Measurements from ENCODE around the gene EDDM13. TPM values are rescaled to one million over a fixed set of nuclear protein-coding genes. Genes with fewer than 3 reads are reported as not detected.
"Not testable (repeated sequence)": the region's sequence is repeated elsewhere in the genome, so short reads cannot be mapped to it uniquely, and the experiment has no call there.

The EDDM13 gene
- under 1 TPM in 1 of 2 donors, not detected in 1; 0.79 TPM for total RNA-seq
- 1.8 TPM for polyA plus RNA-seq (ENCODE audit: insufficient read depth, low read depth, low replicate concordance)
- long read RNA-seq, donor 1: 0 reads
- long read RNA-seq, donor 2: 0 reads

GRCh38 chr19:56272161-56272798 is at the start of gene EDDM13:
TSS of gene EDDM13 (plus strand) at chr19:56272748. CDS start at chr19:56272835, 87 bp downstream.
- Histone ChIP-seq H3K4me1 (no peaks in the 10 kb centered on the region), H3K27ac (no peak within 1 kb of the TSS), H3K36me3 (ENCODE audit: low read depth, missing control alignments) (no peaks in the 10 kb centered on the region), H3K9me3 (no peaks in the 10 kb centered on the region), H3K4me3 (no peak within 1 kb of the TSS), H3K27me3 (no peaks in the 10 kb centered on the region)
- DNase-seq: no peak
- TF ChIP-seq CTCF (IDR thresholded peaks at IDR 0.05) (no peak), POLR2A (IDR thresholded peaks at IDR 0.05) (no peak)
- intact Hi-C loops (cut with DNase I; ENCODE audit: low total_unique reads): no loop called here
- 78 to 90% methylated on average over 5 to 6 of the region's 6 CpGs for WGBS, 2 donors

DNA sequence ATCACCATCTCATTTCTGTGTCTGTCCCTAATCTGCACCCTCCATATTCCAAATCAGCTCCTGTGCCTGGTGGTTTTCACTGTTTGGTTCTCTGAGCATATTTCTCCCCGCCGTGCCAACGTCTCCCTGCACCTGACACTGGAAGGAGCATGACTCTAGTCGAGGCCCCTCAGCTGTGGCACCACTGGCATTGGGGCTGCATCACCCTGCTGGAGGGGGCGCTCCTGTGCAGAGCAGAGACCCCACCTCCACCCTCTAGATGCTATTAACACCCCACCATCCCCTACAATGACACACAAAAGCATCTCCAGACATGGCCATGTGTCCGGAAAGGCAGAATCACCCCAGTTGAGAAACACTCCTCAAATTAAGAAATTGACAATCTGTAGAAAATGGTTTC is 49.6 kb upstream of the EDDM13 start:
- Histone ChIP-seq H3K27ac (no peak overlapping the region), H3K4me1 (no peaks in the 10 kb centered on the region), H3K9me3 (no peaks in the 10 kb centered on the region), H3K36me3 (ENCODE audit: low read depth, missing control alignments) (no peaks in the 10 kb centered on the region), H3K4me3 (no peak overlapping the region), H3K27me3 (no peaks in the 10 kb centered on the region)
- 84 to 88% methylated on average over 6 of the region's 6 CpGs for WGBS, 2 donors
- no peak for DNase-seq
- TF ChIP-seq POLR2A (IDR thresholded peaks at IDR 0.05): no peak
- no peak for TF ChIP-seq CTCF (IDR thresholded peaks at IDR 0.05)
- intact Hi-C loops (cut with DNase I; ENCODE audit: low total_unique reads): no loop called here

GRCh38 chr19:56223481-56223880 is 49.1 kb upstream of the EDDM13 start:
- H3K27ac ChIP-seq: no peak overlapping the region
- H3K9me3 ChIP-seq: no peaks in the 10 kb centered on the region
- 94% methylated on average over 9 of the region's 9 CpGs for WGBS, 2 donors
- intact Hi-C loops (cut with DNase I; ENCODE audit: low total_unique reads): no loop called here
- no peak overlapping the region for H3K4me3 ChIP-seq
- no peaks in the 10 kb centered on the region for H3K27me3 ChIP-seq
- no peaks in the 10 kb centered on the region for H3K4me1 ChIP-seq
- TF ChIP-seq CTCF (IDR thresholded peaks at IDR 0.05): no peak
- no peak for TF ChIP-seq POLR2A (IDR thresholded peaks at IDR 0.05)
- DNase-seq: no peak
- H3K36me3 ChIP-seq (ENCODE audit: low read depth, missing control alignments): no peaks in the 10 kb centered on the region

DNA sequence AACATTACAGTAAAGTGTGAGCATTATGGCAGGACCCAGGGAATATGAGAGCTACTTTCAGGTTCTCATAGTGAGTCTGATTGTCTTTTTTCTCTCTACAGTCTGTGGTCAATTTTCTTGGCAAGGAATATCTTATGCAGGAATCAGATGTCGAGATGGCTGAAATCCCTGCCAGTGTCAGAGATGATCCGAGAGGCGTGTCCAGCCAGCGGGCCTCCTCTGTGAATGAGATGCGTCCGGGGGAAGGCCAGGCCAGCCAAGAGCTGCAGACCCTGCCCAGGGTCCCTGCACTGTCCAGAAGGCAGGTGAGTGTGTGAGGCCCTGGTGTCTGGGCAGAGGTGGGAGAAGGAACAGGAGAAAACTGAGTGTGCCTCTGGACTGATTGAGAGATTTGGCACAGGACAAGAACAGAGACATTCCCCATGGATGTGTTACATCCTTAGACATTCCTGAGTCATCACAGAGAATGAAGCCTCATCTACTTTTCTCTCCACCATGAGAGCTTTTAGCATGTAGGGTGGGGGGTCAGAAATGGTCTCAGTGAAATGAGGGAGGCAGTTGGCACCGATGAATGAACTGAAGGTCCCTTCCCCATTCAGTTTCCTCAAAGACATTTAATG is 27.3 kb upstream of the EDDM13 start:
- 86 to 94% methylated on average over 3 to 7 of the region's 7 CpGs for WGBS, 2 donors
- no peaks in the 10 kb centered on the region for H3K4me1 ChIP-seq
- H3K27ac ChIP-seq: no peak overlapping the region
- no peak overlapping the region for H3K4me3 ChIP-seq
- H3K27me3 ChIP-seq: no peaks in the 10 kb centered on the region
- intact Hi-C loops (cut with DNase I; ENCODE audit: low total_unique reads): no loop called here
- TF ChIP-seq POLR2A (IDR thresholded peaks at IDR 0.05): no peak
- TF ChIP-seq CTCF (IDR thresholded peaks at IDR 0.05): no peak
- H3K36me3 ChIP-seq (ENCODE audit: low read depth, missing control alignments): no peaks in the 10 kb centered on the region
- no peaks in the 10 kb centered on the region for H3K9me3 ChIP-seq
- no peak for DNase-seq

DNA sequence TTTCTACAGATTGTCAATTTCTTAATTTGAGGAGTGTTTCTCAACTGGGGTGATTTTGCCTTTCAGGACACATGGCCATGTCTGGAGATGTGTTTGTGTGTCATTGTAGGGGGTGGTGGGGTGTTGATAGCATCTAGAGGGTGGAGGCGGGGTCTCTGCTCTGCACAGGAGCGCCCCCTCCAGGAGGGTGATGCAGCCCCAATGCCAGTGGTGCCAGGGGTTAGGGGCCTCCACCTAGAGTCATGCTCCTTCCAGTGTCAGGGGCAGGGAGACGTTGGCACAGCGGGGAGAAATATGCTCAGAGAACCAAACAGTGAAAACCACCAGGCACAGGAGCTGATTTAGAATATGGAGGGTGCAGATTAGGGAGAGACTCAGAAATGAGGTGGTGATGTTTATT is 26.8 kb upstream of the EDDM13 start:
- DNase-seq; H3K36me3 ChIP-seq (ENCODE audit: low read depth, missing control alignments); H3K4me1 ChIP-seq; H3K4me3 ChIP-seq; H3K27me3 ChIP-seq; intact Hi-C loops (cut with DNase I; ENCODE audit: low total_unique reads); H3K27ac ChIP-seq; H3K9me3 ChIP-seq: not testable (repeated sequence)
- WGBS, 2 donors: 61 to 68% methylated on average over 3 to 4 of the region's 4 CpGs

GRCh38 chr19:56248736-56249338 is 23.7 kb upstream of the EDDM13 start:
- H3K4me1 ChIP-seq; intact Hi-C loops (cut with DNase I; ENCODE audit: low total_unique reads); H3K9me3 ChIP-seq; H3K27ac ChIP-seq; DNase-seq; H3K36me3 ChIP-seq (ENCODE audit: low read depth, missing control alignments); H3K27me3 ChIP-seq; H3K4me3 ChIP-seq: not testable (repeated sequence)
- 97 to 99% methylated on average over 8 of the region's 8 CpGs for WGBS, 2 donors

All from testis (tissue), 5 donors.